Measurements from ENCODE around the gene ELK1. TPM values are rescaled to one million over a fixed set of nuclear protein-coding genes. Genes with fewer than 3 reads are reported as not detected.

Gene ELK1
- total and polyA plus RNA-seq, 3 donors from 2014 or later: 70.9 to 114 (median 102) TPM

DNA sequence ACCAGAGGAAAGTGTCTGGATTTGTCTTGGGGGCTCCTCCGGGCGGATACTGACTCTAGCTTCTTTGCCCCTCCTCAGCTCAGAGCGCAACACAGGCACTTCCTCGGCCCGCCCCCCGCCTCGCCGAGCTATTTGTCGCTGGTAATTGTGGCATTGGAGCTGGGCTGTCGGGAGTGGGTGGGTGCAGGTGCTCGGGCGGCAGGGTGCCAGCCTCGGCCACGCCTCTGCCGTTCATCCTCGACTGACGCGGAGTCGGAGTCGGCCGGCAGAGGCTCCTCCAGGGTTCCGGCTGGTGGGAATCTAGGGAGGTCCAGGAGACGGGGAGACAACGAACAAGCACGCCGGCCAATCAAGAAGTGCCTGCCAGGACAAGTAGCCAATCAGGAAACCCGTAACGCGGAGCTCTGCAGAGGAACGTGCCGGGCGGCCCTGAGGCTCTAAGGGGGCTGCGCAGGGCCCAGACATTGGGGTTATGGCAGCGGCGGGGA lies 26.8 kb downstream of the ELK1 start:
- Histone ChIP-seq H3K9me3 (no peaks in the 10 kb centered on the region), H3K36me3 (ENCODE audit: low read depth, missing control alignments) (no peaks in the 10 kb centered on the region), H3K27ac (no peak overlapping the region), H3K4me1 (no peaks in the 10 kb centered on the region), H3K4me3 (peak overlapping the region in 1 of 2 donors; percentile 9), H3K27me3 (no peaks in the 10 kb centered on the region)
- TF ChIP-seq POLR2A (IDR thresholded peaks at IDR 0.05) (no peak), CTCF (IDR thresholded peaks at IDR 0.05) (no peak)
- DNase-seq: peak; percentile 83
- 4% methylated on average over 15 of the region's 35 CpGs; no CpG with 5 or more reads in 1 of the 2 donors for WGBS, 2 donors
- intact Hi-C loops (cut with DNase I; ENCODE audit: low total_unique reads): no loop called here

DNA sequence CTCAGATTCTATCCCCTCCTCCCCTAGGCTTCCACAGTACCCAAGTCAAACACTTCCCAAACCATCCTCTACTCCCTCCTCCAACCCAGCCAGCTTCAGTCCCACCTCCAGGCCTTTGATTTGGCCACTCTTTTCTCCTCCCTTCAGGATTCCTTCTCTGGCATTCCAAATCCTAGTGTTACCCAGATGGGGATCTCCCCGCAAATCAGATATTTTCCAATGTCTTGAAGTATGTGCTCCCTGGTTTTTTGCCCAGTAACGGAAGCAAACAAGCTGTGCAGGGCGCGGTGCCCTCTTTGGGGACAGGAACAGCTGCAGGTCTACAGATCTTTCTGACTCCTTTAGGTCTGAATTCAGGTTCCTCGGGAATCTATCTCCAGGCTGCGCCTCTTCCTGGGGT lies 28.5 kb downstream of the ELK1 start:
- Histone ChIP-seq H3K27me3 (no peaks in the 10 kb centered on the region), H3K27ac (no peak overlapping the region), H3K36me3 (ENCODE audit: low read depth, missing control alignments) (no peaks in the 10 kb centered on the region), H3K9me3 (no peaks in the 10 kb centered on the region), H3K4me3 (no peak overlapping the region), H3K4me1 (no peaks in the 10 kb centered on the region)
- TF ChIP-seq CTCF (IDR thresholded peaks at IDR 0.05) (no peak), POLR2A (IDR thresholded peaks at IDR 0.05) (no peak)
- intact Hi-C loops (cut with DNase I; ENCODE audit: low total_unique reads): no loop called here
- DNase-seq: no peak
- 72 to 86% methylated on average over 3 to 6 of the region's 6 CpGs for WGBS, 2 donors

DNA sequence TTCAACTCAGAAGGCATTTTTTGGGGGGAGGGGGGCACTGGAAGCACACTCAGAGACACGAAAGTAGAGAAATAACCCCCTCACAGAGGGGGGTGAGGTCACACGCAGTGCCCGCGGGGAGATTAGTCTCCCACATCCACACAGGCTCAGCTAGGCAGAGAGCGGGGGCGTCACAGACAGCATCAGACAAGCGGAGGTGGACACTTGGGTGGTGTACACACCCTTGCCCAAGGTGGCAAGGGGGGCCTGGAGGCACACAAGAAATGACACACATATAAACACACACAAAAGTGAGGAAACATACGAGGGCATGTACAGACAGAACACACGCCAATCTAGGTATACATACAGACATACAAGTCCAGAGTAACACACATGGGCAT lies 30.1 kb downstream of the ELK1 start:
- intact Hi-C loops (cut with DNase I; ENCODE audit: low total_unique reads): no loop called here
- H3K4me1 ChIP-seq: no peaks in the 10 kb centered on the region
- no peak overlapping the region for H3K27ac ChIP-seq
- no peak overlapping the region for H3K4me3 ChIP-seq
- no peak for TF ChIP-seq POLR2A (IDR thresholded peaks at IDR 0.05)
- TF ChIP-seq CTCF (IDR thresholded peaks at IDR 0.05): no peak
- no peaks in the 10 kb centered on the region for H3K27me3 ChIP-seq
- H3K36me3 ChIP-seq (ENCODE audit: low read depth, missing control alignments): no peaks in the 10 kb centered on the region
- no peak for DNase-seq
- H3K9me3 ChIP-seq: no peaks in the 10 kb centered on the region
- 42% methylated on average over 9 of the region's 9 CpGs; no CpG with 5 or more reads in 1 of the 2 donors for WGBS, 2 donors

GRCh38 chrX:47619486-47620302 lies 30.7 kb downstream of the ELK1 start, which contains the start of gene SYN1:
SYN1 (minus strand) TSS chrX:47619857; CDS start chrX:47619728, 129 bp downstream.
- peak; percentile 89 for DNase-seq
- intact Hi-C loops (cut with DNase I; ENCODE audit: low total_unique reads): no loop called here
- no peaks in the 10 kb centered on the region for H3K27me3 ChIP-seq
- peak within 1 kb of the TSS; percentile 39 to 44 for H3K4me3 ChIP-seq
- H3K9me3 ChIP-seq: no peaks in the 10 kb centered on the region
- TF ChIP-seq CTCF (IDR thresholded peaks at IDR 0.05): peak in 2 of 3 experiments; percentile 31 to 56
- TF ChIP-seq POLR2A (IDR thresholded peaks at IDR 0.05): no peak
- H3K4me1 ChIP-seq: no peaks in the 10 kb centered on the region
- WGBS, 2 donors: 1% methylated on average over 18 of the region's 88 CpGs; no CpG with 5 or more reads in 1 of the 2 donors
- no peaks in the 10 kb centered on the region for H3K36me3 ChIP-seq (ENCODE audit: low read depth, missing control alignments)
- no peak within 1 kb of the TSS for H3K27ac ChIP-seq

All from testis (tissue), 3 donors.